A673 (cell line): Measurements from ENCODE around the gene NIP7. TPM values are rescaled to one million over a fixed set of nuclear protein-coding genes. Genes with fewer than 3 reads are reported as not detected.
A peak's percentile ranks its signal among the peaks of the same experiment; 100 is the strongest.
"Not testable (repeated sequence)": the region's sequence is repeated elsewhere in the genome, so short reads cannot be mapped to it uniquely, and the experiment has no call there.

Experiments used
- BruUV-seq: library from RNA; stranded (reverse); fragments of 400-500 nt; replicated peaks from 2 replicates; lab custom pipeline; 2021; lab: Mats Ljungman, UMichigan
- CTCF ChIA-PET: fragments of 300-600 bp; sonication (Branson Sonifier 250); formaldehyde crosslinking; loops from one replicate; lab custom pipeline; 2022; ENCODE audit warnings: antibody characterized with exemption; lab: Charles Lee
- POLR2A ChIA-PET: fragments of 300-600 bp; sonication (Branson Sonifier 250); formaldehyde crosslinking; loops from one replicate; lab custom pipeline; 2022; ENCODE audit warnings: antibody characterized with exemption; ENCODE audit not compliant: low non-redundant PET; lab: Charles Lee
- DNase-seq: peaks from one replicate; pipeline ENCODE4 v3.0.0-alpha.2; 2015; ENCODE audit warnings: low spot score
- H3K27ac ChIP-seq: fragments of 200-600 bp; sonication (generic); 2 replicates; pipeline ENCODE4 v1.5.1; 2016; ENCODE audit warnings: mixed run types, low read depth, mild to moderate bottlenecking, mixed read lengths, antibody characterized with exemption, low read length; ENCODE audit not compliant: poor library complexity, severe bottlenecking
- H3K27me3 ChIP-seq: fragments of 200-600 bp; sonication (generic); replicated peaks from 2 replicates; pipeline ENCODE4 v1.6.1; 2017; ENCODE audit warnings: mixed run types, low read depth, mild to moderate bottlenecking, mixed read lengths, antibody characterized with exemption, low read length; ENCODE audit not compliant: insufficient read depth, poor library complexity
- H3K36me3 ChIP-seq: fragments of 200-600 bp; sonication (generic); 2 replicates; pipeline ENCODE4 v1.6.1; 2016; ENCODE audit warnings: mixed run types, mild to moderate bottlenecking, mixed read lengths, antibody characterized with exemption, low read length; ENCODE audit not compliant: insufficient read depth, poor library complexity, severe bottlenecking
- H3K4me1 ChIP-seq: fragments of 200-600 bp; sonication (generic); 2 replicates; pipeline ENCODE4 v1.6.1; 2017; ENCODE audit warnings: mixed run types, mild to moderate bottlenecking, mixed read lengths, antibody characterized with exemption, low read length; ENCODE audit not compliant: insufficient read depth, poor library complexity, severe bottlenecking
- H3K4me3 ChIP-seq: fragments of 200-600 bp; sonication (generic); 2 replicates; pipeline ENCODE4 v1.5.1; 2016; ENCODE audit warnings: low read depth, mixed run types, mild to moderate bottlenecking, mixed read lengths, low read length; ENCODE audit not compliant: poor library complexity, severe bottlenecking
- H3K9me3 ChIP-seq: fragments of 200-600 bp; sonication (generic); 2 replicates; pipeline ENCODE4 v1.6.1; 2016; ENCODE audit warnings: mixed run types, low read depth, mild to moderate bottlenecking, mixed read lengths, antibody characterized with exemption, low read length; ENCODE audit not compliant: poor library complexity, severe bottlenecking
- EZH2 ChIP-seq: fragments of 200-600 bp; sonication (generic); IDR thresholded peaks from 2 replicates; pipeline ENCODE4 v1.6.1; 2017; ENCODE audit warnings: borderline replicate concordance, low read depth, mild to moderate bottlenecking, mixed read lengths, antibody characterized with exemption, low read length; ENCODE audit not compliant: poor library complexity, severe bottlenecking
- intact Hi-C: fragments of 100-400 bp; cut with micrococcal nuclease; formaldehyde crosslinking; loops from one replicate; pipeline ENCODE4 v1.10.0; 2022; ENCODE audit not compliant: unreplicated experiment
- total RNA-seq: library from RNA; stranded (reverse); gene quantifications from 2 replicates; pipeline ENCODE4 v1.2.3, GENCODE V29; 2021
- TF ChIP-seq, protein P1 (sequence below): fragments of 300-800, 200-600 bp; sonication (generic); conservative IDR thresholded peaks from 2 replicates; pipeline ENCODE4 v1.5.1; 2017; ENCODE audit warnings: low read depth, mild to moderate bottlenecking, antibody characterized with exemption, low read length, moderate library complexity, mixed read lengths

The NIP7 gene
- total RNA-seq, 1 experiment from 2014 or later = 66.4 TPM

DNA sequence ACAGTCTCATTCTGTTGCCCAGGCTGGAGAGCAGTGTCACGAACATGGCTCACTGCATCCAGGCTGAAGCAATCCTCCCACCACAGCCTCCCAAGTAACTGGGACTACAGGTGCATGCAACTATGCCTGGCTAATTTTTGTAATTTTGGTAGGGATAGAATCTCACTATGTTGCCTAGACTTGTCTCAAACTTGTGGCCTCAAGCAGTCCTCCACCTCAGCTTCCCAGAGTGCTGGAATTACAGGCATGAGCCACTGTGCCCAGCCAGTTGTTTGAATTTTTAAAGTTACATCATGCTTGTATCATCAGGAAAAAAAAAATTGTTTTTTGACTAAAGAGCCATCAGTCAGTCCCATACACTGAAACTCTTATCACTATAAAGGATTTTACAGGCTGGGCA, 45.5 kb upstream of the NIP7 start:
- H3K4me3 ChIP-seq = no peak overlapping the region
- POLR2A ChIA-PET = no interaction called here
- no TSS peak for BruUV-seq
- TF ChIP-seq, protein P1, sequence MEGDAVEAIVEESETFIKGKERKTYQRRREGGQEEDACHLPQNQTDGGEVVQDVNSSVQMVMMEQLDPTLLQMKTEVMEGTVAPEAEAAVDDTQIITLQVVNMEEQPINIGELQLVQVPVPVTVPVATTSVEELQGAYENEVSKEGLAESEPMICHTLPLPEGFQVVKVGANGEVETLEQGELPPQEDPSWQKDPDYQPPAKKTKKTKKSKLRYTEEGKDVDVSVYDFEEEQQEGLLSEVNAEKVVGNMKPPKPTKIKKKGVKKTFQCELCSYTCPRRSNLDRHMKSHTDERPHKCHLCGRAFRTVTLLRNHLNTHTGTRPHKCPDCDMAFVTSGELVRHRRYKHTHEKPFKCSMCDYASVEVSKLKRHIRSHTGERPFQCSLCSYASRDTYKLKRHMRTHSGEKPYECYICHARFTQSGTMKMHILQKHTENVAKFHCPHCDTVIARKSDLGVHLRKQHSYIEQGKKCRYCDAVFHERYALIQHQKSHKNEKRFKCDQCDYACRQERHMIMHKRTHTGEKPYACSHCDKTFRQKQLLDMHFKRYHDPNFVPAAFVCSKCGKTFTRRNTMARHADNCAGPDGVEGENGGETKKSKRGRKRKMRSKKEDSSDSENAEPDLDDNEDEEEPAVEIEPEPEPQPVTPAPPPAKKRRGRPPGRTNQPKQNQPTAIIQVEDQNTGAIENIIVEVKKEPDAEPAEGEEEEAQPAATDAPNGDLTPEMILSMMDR = no peak
- no peak for TF ChIP-seq EZH2
- H3K27ac ChIP-seq = no peak overlapping the region
- no peaks in the 10 kb centered on the region for H3K9me3 ChIP-seq
- H3K4me1 ChIP-seq = no peaks in the 10 kb centered on the region
- no peak for DNase-seq
- intact Hi-C loops = no loop called here
- no peaks in the 10 kb centered on the region for H3K27me3 ChIP-seq
- CTCF ChIA-PET = no interaction called here
- H3K36me3 ChIP-seq = no peaks in the 10 kb centered on the region

DNA sequence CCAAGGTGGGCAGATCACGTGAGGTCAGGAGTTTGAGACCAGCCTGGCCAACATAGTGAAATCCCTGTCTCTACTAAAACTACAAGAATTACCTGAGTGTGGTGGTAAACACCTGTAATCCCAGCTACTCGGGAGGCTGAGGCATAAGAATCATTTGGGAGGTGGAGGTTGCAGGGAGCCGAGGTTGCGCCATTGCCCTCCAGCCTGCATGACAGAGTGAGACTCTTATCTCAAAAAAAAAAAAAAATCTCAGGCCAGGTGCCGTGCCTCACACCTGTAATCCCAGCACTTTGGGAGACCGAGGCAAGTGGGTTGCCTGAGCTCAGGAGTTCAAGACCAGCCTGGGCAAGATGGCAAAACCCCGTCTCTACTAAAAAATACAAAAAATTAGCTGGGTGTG, 42.8 kb upstream of the NIP7 start:
- intact Hi-C loops, DNase-seq, H3K27me3 ChIP-seq, CTCF ChIA-PET, H3K27ac ChIP-seq, H3K4me1 ChIP-seq, POLR2A ChIA-PET, BruUV-seq, H3K4me3 ChIP-seq, H3K9me3 ChIP-seq: not testable (repeated sequence)
- H3K36me3 ChIP-seq = peaks cover 20% of the 10 kb centered on the region

DNA sequence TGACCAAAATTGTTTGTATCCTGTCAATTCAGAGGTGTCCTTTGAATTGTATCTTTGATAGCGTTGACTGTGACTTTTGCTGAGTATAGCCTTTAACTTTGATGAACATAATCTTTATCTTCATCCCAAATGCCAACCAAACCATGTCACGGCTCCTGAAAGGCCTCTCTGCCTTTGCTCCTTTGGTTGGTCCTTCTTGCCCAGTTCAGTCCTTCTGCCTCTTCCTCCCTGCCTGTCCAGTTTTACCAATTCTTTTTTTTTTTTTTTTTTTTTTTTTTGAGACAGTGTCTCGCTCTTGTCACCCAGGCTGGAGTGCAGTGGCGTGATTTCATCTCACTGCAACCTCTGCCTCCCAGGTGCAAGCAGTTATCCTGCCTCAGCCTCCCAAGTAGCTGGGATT, 41.3 kb upstream of the NIP7 start:
- no peaks in the 10 kb centered on the region for H3K27me3 ChIP-seq
- H3K4me3 ChIP-seq = no peak overlapping the region
- no peak for DNase-seq
- H3K27ac ChIP-seq = peak overlapping the region; percentile 16
- H3K36me3 ChIP-seq = peaks cover 20% of the 10 kb centered on the region
- no peaks in the 10 kb centered on the region for H3K4me1 ChIP-seq
- intact Hi-C loops = no loop called here
- no TSS peak for BruUV-seq
- TF ChIP-seq, protein P1 = no peak
- no peak for TF ChIP-seq EZH2
- H3K9me3 ChIP-seq = no peaks in the 10 kb centered on the region
- ChIA-PET POLR2A (no interaction called here), CTCF (no interaction called here)

DNA sequence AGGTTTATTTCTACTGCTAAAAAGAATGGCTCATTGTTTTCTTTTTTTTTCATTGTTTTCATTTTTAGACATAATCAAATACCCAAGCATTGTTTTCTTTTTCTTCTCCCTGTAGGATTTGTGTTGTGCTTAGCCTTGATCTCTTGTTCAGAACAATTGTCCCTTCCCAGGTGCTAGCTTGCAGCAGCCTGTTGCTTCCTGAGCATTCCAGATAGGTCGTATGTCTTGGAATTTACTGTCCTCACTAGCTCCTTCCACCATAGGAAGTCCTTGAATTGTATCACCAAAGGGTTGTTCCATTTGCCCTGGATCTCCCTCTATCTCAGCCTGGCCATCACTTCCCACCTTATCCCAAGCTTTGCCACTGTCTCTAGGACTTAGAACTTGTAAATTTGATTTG, 38.4 kb upstream of the NIP7 start:
- no peak for TF ChIP-seq EZH2
- TF ChIP-seq, protein P1 = no peak
- CTCF ChIA-PET = no interaction called here

More for the DNA sequence above, 38.4 kb upstream of the NIP7 start:
- Histone ChIP-seq H3K4me3 (no peak overlapping the region), H3K4me1 (no peaks in the 10 kb centered on the region), H3K27ac (no peak overlapping the region), H3K36me3 (peaks cover 28% of the 10 kb centered on the region), H3K9me3 (no peaks in the 10 kb centered on the region), H3K27me3 (no peaks in the 10 kb centered on the region)
- POLR2A ChIA-PET = no interaction called here
- BruUV-seq = no TSS peak
- DNase-seq = no peak
- intact Hi-C loops = no loop called here
